ENCODE data around the gene CADM4. TPM values are rescaled to one million over a fixed set of nuclear protein-coding genes. Genes with fewer than 3 reads are reported as not detected.

The CADM4 gene
- polyA plus RNA-seq (2012; ENCODE audit: insufficient read depth, insufficient read length, low read depth) = 8.9 TPM

GRCh38 chr19:43639519-43640423 is at the start of gene CADM4:
CADM4 (minus strand) TSS chr19:43639850; CDS start chr19:43639790, 60 bp downstream.
- peaks cover 21% of the 10 kb centered on the region for H3K27me3 ChIP-seq
- no peaks in the 10 kb centered on the region for H3K9me3 ChIP-seq
- peak within 1 kb of the TSS; percentile 19; the same call in 1 of the 2 replicates for H3K4me3 ChIP-seq (ENCODE audit: low read depth, low read length)
- no peaks in the 10 kb centered on the region for H3K36me3 ChIP-seq
- H3K4me1 ChIP-seq = peaks cover 4% of the 10 kb centered on the region
- no peak for TF ChIP-seq CTCF (IDR thresholded peaks at IDR 0.05; ENCODE audit: low read depth, low read length)
- peak; percentile 36 for DNase-seq

- Histone ChIP-seq H3K4me3 (ENCODE audit: low read depth, low read length) (no peak overlapping the region), H3K4me1 (no peaks in the 10 kb centered on the region), H3K9me3 (no peaks in the 10 kb centered on the region; the same call in none of the 2 replicates), H3K36me3 (no peaks in the 10 kb centered on the region), H3K27me3 (no peaks in the 10 kb centered on the region)
- DNase-seq = no peak
- TF ChIP-seq CTCF (IDR thresholded peaks at IDR 0.05; ENCODE audit: low read depth, low read length) = no peak
Observed at GRCh38 chr19:43688059-43688701, 48.5 kb upstream of the CADM4 start.

- Histone ChIP-seq H3K9me3 (no peaks in the 10 kb centered on the region; the same call in none of the 2 replicates), H3K36me3 (no peaks in the 10 kb centered on the region), H3K4me1 (peaks cover 3% of the 10 kb centered on the region; the same call in 1 of the 2 replicates), H3K27me3 (no peaks in the 10 kb centered on the region), H3K4me3 (ENCODE audit: low read depth, low read length) (no peak overlapping the region)
- no peak for TF ChIP-seq CTCF (IDR thresholded peaks at IDR 0.05; ENCODE audit: low read depth, low read length)
- DNase-seq = no peak
Observed at GRCh38 chr19:43687660-43687997, 48.0 kb upstream of the CADM4 start.

- H3K9me3 ChIP-seq = no peaks in the 10 kb centered on the region
- no peak for DNase-seq
- H3K36me3 ChIP-seq = no peaks in the 10 kb centered on the region
- peaks cover 3% of the 10 kb centered on the region; the same call in 1 of the 2 replicates for H3K4me1 ChIP-seq
- no peaks in the 10 kb centered on the region for H3K27me3 ChIP-seq
- H3K4me3 ChIP-seq (ENCODE audit: low read depth, low read length) = no peak overlapping the region
- no peak for TF ChIP-seq CTCF (IDR thresholded peaks at IDR 0.05; ENCODE audit: low read depth, low read length)
Observed at GRCh38 chr19:43684326-43684725, 44.7 kb upstream of the CADM4 start.

GRCh38 chr19:43683905-43684304 is 44.3 kb upstream of the CADM4 start:
- Histone ChIP-seq H3K27me3 (no peaks in the 10 kb centered on the region), H3K4me3 (ENCODE audit: low read depth, low read length) (no peak overlapping the region), H3K4me1 (peaks cover 3% of the 10 kb centered on the region; the same call in 1 of the 2 replicates), H3K9me3 (no peaks in the 10 kb centered on the region), H3K36me3 (no peaks in the 10 kb centered on the region)
- no peak for DNase-seq
- no peak for TF ChIP-seq CTCF (IDR thresholded peaks at IDR 0.05; ENCODE audit: low read depth, low read length)
